Astrocyte (in vitro differentiated cells and primary cell): Measurements from ENCODE around the gene GUCY2D. TPM values are rescaled to one million over a fixed set of nuclear protein-coding genes. Genes with fewer than 3 reads are reported as not detected.

ENCODE experiments used
- DNase-seq: peaks from one replicate; pipeline ENCODE4 v3.0.0-alpha.2; 2010; ENCODE audit warnings: low read depth
- FAIRE-seq: peaks from 2 replicates; lab custom pipeline; 2011; peaks lifted over from hg19 to GRCh38; lab: Jason Lieb, UNC
- H2AFZ ChIP-seq: 2 replicates; pipeline ENCODE4 v1.6.0; 2012; ENCODE audit warnings: low read depth, low read length, inconsistent platforms
- H3K27ac ChIP-seq: 2 replicates; pipeline ENCODE4 v1.5.1; 2011; ENCODE audit warnings: low read depth, low read length, inconsistent platforms
- H3K27me3 ChIP-seq: 2 replicates; pipeline ENCODE4 v1.6.0; 2011; ENCODE audit warnings: low read length, inconsistent platforms; ENCODE audit not compliant: insufficient read depth
- H3K36me3 ChIP-seq: 2 replicates; pipeline ENCODE4 v1.5.1; 2011; ENCODE audit warnings: low read length, inconsistent platforms; ENCODE audit not compliant: insufficient read depth
- H3K4me1 ChIP-seq: 2 replicates; pipeline ENCODE4 v1.5.1; 2011; ENCODE audit warnings: low read length, inconsistent platforms; ENCODE audit not compliant: insufficient read depth
- H3K4me2 ChIP-seq: 2 replicates; pipeline ENCODE4 v1.6.0; 2012; ENCODE audit warnings: low read length, inconsistent platforms
- H3K4me3 ChIP-seq: 2 replicates; pipeline ENCODE4 v1.5.1; 2011; ENCODE audit warnings: low read depth, mild to moderate bottlenecking, low read length, inconsistent platforms; ENCODE audit not compliant: insufficient read depth
- H3K79me2 ChIP-seq: 2 replicates; pipeline ENCODE4 v1.6.0; 2012; ENCODE audit warnings: mild to moderate bottlenecking, low read length, inconsistent platforms; ENCODE audit not compliant: insufficient read depth
- H3K9ac ChIP-seq: 2 replicates; pipeline ENCODE4 v1.6.0; 2012; ENCODE audit warnings: mild to moderate bottlenecking, low read length, inconsistent platforms
- H3K9me3 ChIP-seq: 2 replicates; pipeline ENCODE4 v1.5.1; 2012; ENCODE audit warnings: low read depth, mild to moderate bottlenecking, low read length, inconsistent platforms; ENCODE audit not compliant: insufficient read depth
- H4K20me1 ChIP-seq: 2 replicates; pipeline ENCODE4 v1.6.0; 2012; ENCODE audit warnings: low read length, inconsistent platforms; ENCODE audit not compliant: insufficient read depth
- H3K27ac Mint-ChIP-seq: one replicate; pipeline ENCODE4 v1.8.0; 2021; ENCODE audit warnings: mild to moderate bottlenecking, mixed read lengths; ENCODE audit not compliant: unreplicated experiment
- H3K27me3 Mint-ChIP-seq: one replicate; pipeline ENCODE4 v1.8.0; 2021; ENCODE audit warnings: low read depth, mixed read lengths; ENCODE audit not compliant: unreplicated experiment
- H3K36me3 Mint-ChIP-seq: one replicate; pipeline ENCODE4 v1.8.0; 2021; ENCODE audit warnings: low read depth, mixed read lengths; ENCODE audit not compliant: unreplicated experiment
- H3K4me1 Mint-ChIP-seq: one replicate; pipeline ENCODE4 v1.8.0; 2021; ENCODE audit warnings: low read depth, mixed read lengths; ENCODE audit not compliant: unreplicated experiment
- H3K4me3 Mint-ChIP-seq: one replicate; pipeline ENCODE4 v1.8.0; 2021; ENCODE audit warnings: mild to moderate bottlenecking, moderate library complexity, mixed read lengths; ENCODE audit not compliant: unreplicated experiment
- H3K9me3 Mint-ChIP-seq: one replicate; pipeline ENCODE4 v1.8.0; 2021; ENCODE audit warnings: mild to moderate bottlenecking, mixed read lengths; ENCODE audit not compliant: unreplicated experiment
- CTCF ChIP-seq: IDR thresholded peaks from 2 replicates; pipeline ENCODE4 v1.5.1; 2011; ENCODE audit warnings: low read depth, mild to moderate bottlenecking, inconsistent platforms, low read length, moderate library complexity; ENCODE audit not compliant: insufficient read depth
- EZH2 ChIP-seq: IDR thresholded peaks from 2 replicates; pipeline ENCODE4 v1.6.1; 2012; ENCODE audit warnings: mild to moderate bottlenecking, low read length, inconsistent platforms; ENCODE audit not compliant: insufficient read depth
- total RNA-seq: library from RNA; stranded (reverse); gene quantifications from 2 replicates; pipeline ENCODE4 v1.2.1, GENCODE V29; 2021

Gene GUCY2D
- total RNA-seq, 1 donor from 2014 or later = not detected

- Mint-ChIP-seq H3K4me3 (no peak overlapping the region), H3K36me3 (no peaks in the 10 kb centered on the region), H3K27ac (no peak overlapping the region), H3K27me3 (peaks cover 50% of the 10 kb centered on the region), H3K9me3 (peaks cover 2% of the 10 kb centered on the region), H3K4me1 (peaks cover 2% of the 10 kb centered on the region)
- H3K4me1 ChIP-seq = peaks cover 11% of the 10 kb centered on the region
- no peak overlapping the region for H3K9ac ChIP-seq
- no peaks in the 10 kb centered on the region for H3K36me3 ChIP-seq
- no peaks in the 10 kb centered on the region for H4K20me1 ChIP-seq
- H3K9me3 ChIP-seq = peaks cover 5% of the 10 kb centered on the region
- no peak overlapping the region for H2AFZ ChIP-seq
- DNase-seq (no peak), FAIRE-seq (no peak)
- H3K4me3 ChIP-seq = no peak overlapping the region
- H3K27ac ChIP-seq = no peak overlapping the region
- no peak overlapping the region for H3K4me2 ChIP-seq
- H3K27me3 ChIP-seq = peaks cover 23% of the 10 kb centered on the region
- TF ChIP-seq EZH2 (no peak), CTCF (no peak)
- H3K79me2 ChIP-seq = no peaks in the 10 kb centered on the region
Observed at GRCh38 chr17:8006836-8007680, 4.6 kb downstream of the GUCY2D start.

GRCh38 chr17:8007836-8008235 lies 5.4 kb downstream of the GUCY2D start:
- no peak overlapping the region for H2AFZ ChIP-seq
- Mint-ChIP-seq H3K4me3 (no peak overlapping the region), H3K4me1 (peaks cover 2% of the 10 kb centered on the region), H3K27me3 (peaks cover 54% of the 10 kb centered on the region), H3K9me3 (peaks cover 2% of the 10 kb centered on the region), H3K27ac (no peak overlapping the region), H3K36me3 (no peaks in the 10 kb centered on the region)
- H3K4me1 ChIP-seq = peaks cover 11% of the 10 kb centered on the region
- H3K4me2 ChIP-seq = no peak overlapping the region
- no peaks in the 10 kb centered on the region for H4K20me1 ChIP-seq
- H3K9me3 ChIP-seq = peaks cover 5% of the 10 kb centered on the region
- FAIRE-seq (no peak), DNase-seq (no peak)
- no peak overlapping the region for H3K27ac ChIP-seq
- TF ChIP-seq CTCF (no peak), EZH2 (no peak)
- no peak overlapping the region for H3K9ac ChIP-seq
- no peaks in the 10 kb centered on the region for H3K36me3 ChIP-seq
- no peak overlapping the region for H3K4me3 ChIP-seq
- no peaks in the 10 kb centered on the region for H3K79me2 ChIP-seq
- H3K27me3 ChIP-seq = peaks cover 18% of the 10 kb centered on the region

DNA sequence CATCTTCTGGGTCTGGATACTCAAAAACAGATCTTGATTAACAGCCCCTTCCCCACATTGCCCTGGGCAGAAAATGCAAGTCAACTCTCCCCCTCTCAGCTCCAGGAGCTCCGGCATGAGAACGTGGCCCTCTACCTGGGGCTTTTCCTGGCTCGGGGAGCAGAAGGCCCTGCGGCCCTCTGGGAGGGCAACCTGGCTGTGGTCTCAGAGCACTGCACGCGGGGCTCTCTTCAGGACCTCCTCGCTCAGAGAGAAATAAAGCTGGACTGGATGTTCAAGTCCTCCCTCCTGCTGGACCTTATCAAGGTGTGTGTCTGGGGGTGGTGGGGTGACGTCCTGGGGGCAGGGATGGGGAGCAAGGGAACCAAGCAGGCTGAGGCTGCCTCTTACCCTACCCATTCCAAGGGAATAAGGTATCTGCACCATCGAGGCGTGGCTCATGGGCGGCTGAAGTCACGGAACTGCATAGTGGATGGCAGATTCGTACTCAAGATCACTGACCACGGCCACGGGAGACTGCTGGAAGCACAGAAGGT lies 9.7 kb downstream of the GUCY2D start:
- Histone ChIP-seq H3K36me3 (no peaks in the 10 kb centered on the region), H3K9ac (no peak overlapping the region), H4K20me1 (no peaks in the 10 kb centered on the region), H3K4me3 (no peak overlapping the region), H3K79me2 (no peaks in the 10 kb centered on the region), H3K4me1 (peaks cover 7% of the 10 kb centered on the region), H2AFZ (no peak overlapping the region), H3K4me2 (no peak overlapping the region), H3K27ac (no peak overlapping the region), H3K9me3 (no peaks in the 10 kb centered on the region), H3K27me3 (peaks cover 13% of the 10 kb centered on the region)
- Mint-ChIP-seq H3K4me3 (no peak overlapping the region), H3K36me3 (no peaks in the 10 kb centered on the region), H3K27ac (no peak overlapping the region), H3K9me3 (no peaks in the 10 kb centered on the region), H3K4me1 (no peaks in the 10 kb centered on the region), H3K27me3 (peaks cover 59% of the 10 kb centered on the region)
- DNase-seq = no peak
- FAIRE-seq = no peak
- no peak for TF ChIP-seq EZH2
- no peak for TF ChIP-seq CTCF
